B cell (primary cell): ENCODE data around the gene MICALL2. TPM values are rescaled to one million over a fixed set of nuclear protein-coding genes. Genes with fewer than 3 reads are reported as not detected.

Source experiments
- ATAC-seq: fragments of 200-7000 bp; cut with Tn5 transposase; one replicate; pipeline ENCODE4 v1.10.0; 2021; ENCODE audit warnings: low read depth, mild to moderate bottlenecking, moderate number of reproducible peaks, moderate library complexity
- CTCF ChIA-PET: fragments of 350-600 bp; sonication (Branson Sonifier 250); formaldehyde crosslinking; loops from one replicate; lab custom pipeline; 2021; ENCODE audit warnings: antibody characterized with exemption, inconsistent platforms; lab: Charles Lee
- POLR2A ChIA-PET: fragments of 350-600 bp; sonication (Branson Sonifier 250); formaldehyde crosslinking; loops from one replicate; lab custom pipeline; 2021; ENCODE audit warnings: antibody characterized with exemption; lab: Charles Lee
- DNase-seq: peaks from one replicate; pipeline ENCODE4 v3.0.0; 2013
- H2AFZ ChIP-seq: 2 replicates; pipeline ENCODE4 v1.6.1; 2012; ENCODE audit warnings: mild to moderate bottlenecking, low read depth, low read length; ENCODE audit not compliant: insufficient read depth, poor library complexity, severe bottlenecking
- H3K27ac ChIP-seq, 2 donors: 1 replicate in 1 of 2; 2 replicates in 1 of 2; pipeline ENCODE4 v1.5.1; 2012 to 2013; ENCODE audit warnings: low read length in 2 of 2, mild to moderate bottlenecking in 2 of 2, moderate library complexity in 1 of 2
- H3K27me3 ChIP-seq, 4 experiments: fragments of 200-600 bp in 1 of 4; sonication (generic) in 1 of 4; replicated peaks in 1 of 4; 1 replicate in 2 of 4; 2 replicates in 2 of 4; pipeline versions ENCODE4 v1.6.1 to v1.7.0; 2013 to 2016; ENCODE audit warnings: low read length in 3 of 4, mild to moderate bottlenecking in 2 of 4, mixed read lengths in 1 of 4, moderate library complexity in 1 of 4; ENCODE audit not compliant: insufficient read depth in 4 of 4, control insufficient read depth in 3 of 4; ENCODE audit errors: control extremely low read depth in 1 of 4
- H3K36me3 ChIP-seq, 2 experiments: replicated peaks in 1 of 2; 1 replicate in 1 of 2; 2 replicates in 1 of 2; pipeline versions ENCODE4 v1.6.1 to v1.7.1; 2013; ENCODE audit warnings: low read length in 1 of 2; ENCODE audit not compliant: insufficient read depth in 2 of 2, control insufficient read depth in 1 of 2; ENCODE audit errors: control extremely low read depth in 1 of 2, extremely low read depth in 1 of 2
- H3K4me1 ChIP-seq, 2 donors: fragments of 200-600 bp in 1 of 2; sonication (generic) in 1 of 2; 1 replicate in 1 of 2; 2 replicates in 1 of 2; pipeline versions ENCODE4 v1.5.1 to v1.6.1; 2013 to 2017; ENCODE audit warnings: low read length in 2 of 2; ENCODE audit not compliant: control insufficient read depth in 2 of 2, insufficient read depth in 2 of 2
- H3K4me2 ChIP-seq: replicated peaks from 2 replicates; pipeline ENCODE3; 2012; ENCODE audit warnings: mild to moderate bottlenecking, low read depth, low read length; ENCODE audit not compliant: poor library complexity, severe bottlenecking
- H3K4me3 ChIP-seq, 5 experiments: fragments of 200-600 bp in 1 of 5; sonication (generic) in 1 of 5; 1 replicate in 3 of 5; 2 replicates in 2 of 5; pipeline versions ENCODE4 v1.5.1 to v1.7.0; 2011 to 2016; ENCODE audit warnings: low read length in 4 of 5, mild to moderate bottlenecking in 4 of 5, low read depth in 2 of 5, control low read depth in 1 of 5, moderate library complexity in 1 of 5; ENCODE audit not compliant: insufficient read depth in 1 of 5; ENCODE audit errors: control extremely low read depth in 1 of 5, extremely low read depth in 1 of 5
- H3K79me2 ChIP-seq: fragments of 200-600 bp; sonication (generic); one replicate; pipeline ENCODE4 v1.6.0; 2016; ENCODE audit warnings: low read length; ENCODE audit not compliant: control insufficient read depth, insufficient read depth
- H3K9ac ChIP-seq: fragments of 200-600 bp; sonication (generic); 2 replicates; pipeline ENCODE4 v1.6.1; 2017; ENCODE audit warnings: mild to moderate bottlenecking, low read length, moderate library complexity
- H3K9me3 ChIP-seq, 3 donors: one replicate each; pipeline versions ENCODE4 v1.6.1 to v1.7.1; 2013; ENCODE audit warnings: low read length in 2 of 3; ENCODE audit not compliant: control insufficient read depth in 2 of 3, insufficient read depth in 1 of 3; ENCODE audit errors: control extremely low read depth in 1 of 3
- H4K20me1 ChIP-seq: 2 replicates; pipeline ENCODE4 v1.6.0; 2012; ENCODE audit warnings: mild to moderate bottlenecking, low read length; ENCODE audit not compliant: insufficient read depth, control insufficient read depth, poor library complexity, severe bottlenecking
- H3K27ac Mint-ChIP-seq: one replicate; pipeline ENCODE4 v1.8.0; 2021; ENCODE audit warnings: mixed read lengths
- H3K27me3 Mint-ChIP-seq: one replicate; pipeline ENCODE4 v1.8.0; 2021; ENCODE audit warnings: mixed read lengths
- H3K4me1 Mint-ChIP-seq: one replicate; pipeline ENCODE4 v1.8.0; 2021; ENCODE audit warnings: mixed read lengths
- H3K4me3 Mint-ChIP-seq: one replicate; pipeline ENCODE4 v1.8.0; 2021; ENCODE audit warnings: mixed read lengths
- H3K9me3 Mint-ChIP-seq: one replicate; pipeline ENCODE4 v1.8.0; 2022; ENCODE audit warnings: mixed read lengths; ENCODE audit not compliant: insufficient read depth
- EZH2 ChIP-seq: IDR thresholded peaks from 2 replicates; pipeline ENCODE4 v1.6.1; 2012; ENCODE audit warnings: borderline replicate concordance, low read depth, mild to moderate bottlenecking, moderate library complexity, low read length; ENCODE audit not compliant: insufficient read depth, poor library complexity, severe bottlenecking
- WGBS: methylation state at CpG from one replicate; pipeline ENCODE4 v1.1.5; 2013; ENCODE audit warnings: missing lambda C conversion rate; ENCODE audit not compliant: insufficient coverage; 5-methylcytosine and 5-hydroxymethylcytosine counted together
- intact Hi-C: fragments of 100-400 bp; cut with micrococcal nuclease; formaldehyde crosslinking; loops from one replicate; pipeline ENCODE4 v1.10.0; 2022
- polyA plus RNA-seq: library from polyadenylated mRNA; depleted of rRNA; stranded (reverse); fragments of >200 nt; gene quantifications from 2 replicates; pipeline ENCODE4 v1.2.3, GENCODE V29; 2012
- total RNA-seq, 2 donors: library from RNA; stranded (reverse); fragments of 120-200 nt in 1 of 2; gene quantifications; 1 replicate in 1 of 2; 2 replicates in 1 of 2; pipeline versions ENCODE4 v1.2.3 to v1.2.4, GENCODE V29; 2013 to 2022
- TF ChIP-seq, protein P1 (sequence below): fragments of 200-600 bp; IDR thresholded peaks from one replicate; pipeline ENCODE4 v1.8.0; 2022; ENCODE audit warnings: antibody characterized with exemption, mild to moderate bottlenecking

MICALL2 gene
- total and polyA plus RNA-seq, 2 donors (not counting 1 experiment from before 2014, with no cell fraction given): 0.85 to 0.94 TPM

DNA sequence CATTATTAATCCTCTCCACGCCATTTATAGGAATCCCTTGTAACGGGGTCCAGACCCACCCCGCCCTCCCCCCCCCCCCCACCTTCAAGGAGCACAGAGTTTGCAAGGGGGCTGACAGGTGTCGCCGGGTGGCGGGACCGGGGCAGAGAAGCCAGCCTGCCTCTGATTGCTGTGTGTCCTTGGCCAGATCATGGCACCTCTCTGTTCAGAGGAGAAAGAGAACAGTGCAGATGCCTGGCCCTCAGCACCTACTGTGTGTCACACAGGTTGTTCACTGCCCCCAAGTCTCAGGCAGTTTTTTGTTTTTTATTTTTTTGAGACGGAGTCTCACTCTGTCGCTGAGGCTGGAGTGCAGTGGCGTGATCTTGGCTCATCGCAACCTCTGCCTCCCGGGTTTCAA, 5.4 kb upstream of the MICALL2 start:
- Histone ChIP-seq H3K36me3 (peaks cover 0 to under 1% of the 10 kb centered on the region in 2 experiments), H4K20me1 (no peaks in the 10 kb centered on the region), H3K4me1 (peaks cover 4 to 10% of the 10 kb centered on the region in 2 donors), H3K9ac (no peak overlapping the region), H3K27me3 (no peaks in the 10 kb centered on the region), H3K4me3 (no peak overlapping the region), H3K9me3 (peaks cover 0 to 4% (median 0%) of the 10 kb centered on the region in 3 donors), H3K79me2 (no peaks in the 10 kb centered on the region), H3K4me2 (no peak overlapping the region), H2AFZ (no peak overlapping the region), H3K27ac (no peak overlapping the region)
- POLR2A ChIA-PET: no interaction called here
- no peaks in the 10 kb centered on the region for H3K9me3 Mint-ChIP-seq
- H3K4me1 Mint-ChIP-seq: peaks cover 13% of the 10 kb centered on the region
- CTCF ChIA-PET: interaction anchor here (1.8 kb wide), 1 partner anchor 9 kb away, joined by 6 read pairs; no protein-coding TSS in a partner anchor
- TF ChIP-seq EZH2: no peak
- TF ChIP-seq, protein P1, sequence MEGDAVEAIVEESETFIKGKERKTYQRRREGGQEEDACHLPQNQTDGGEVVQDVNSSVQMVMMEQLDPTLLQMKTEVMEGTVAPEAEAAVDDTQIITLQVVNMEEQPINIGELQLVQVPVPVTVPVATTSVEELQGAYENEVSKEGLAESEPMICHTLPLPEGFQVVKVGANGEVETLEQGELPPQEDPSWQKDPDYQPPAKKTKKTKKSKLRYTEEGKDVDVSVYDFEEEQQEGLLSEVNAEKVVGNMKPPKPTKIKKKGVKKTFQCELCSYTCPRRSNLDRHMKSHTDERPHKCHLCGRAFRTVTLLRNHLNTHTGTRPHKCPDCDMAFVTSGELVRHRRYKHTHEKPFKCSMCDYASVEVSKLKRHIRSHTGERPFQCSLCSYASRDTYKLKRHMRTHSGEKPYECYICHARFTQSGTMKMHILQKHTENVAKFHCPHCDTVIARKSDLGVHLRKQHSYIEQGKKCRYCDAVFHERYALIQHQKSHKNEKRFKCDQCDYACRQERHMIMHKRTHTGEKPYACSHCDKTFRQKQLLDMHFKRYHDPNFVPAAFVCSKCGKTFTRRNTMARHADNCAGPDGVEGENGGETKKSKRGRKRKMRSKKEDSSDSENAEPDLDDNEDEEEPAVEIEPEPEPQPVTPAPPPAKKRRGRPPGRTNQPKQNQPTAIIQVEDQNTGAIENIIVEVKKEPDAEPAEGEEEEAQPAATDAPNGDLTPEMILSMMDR: no peak
- H3K27me3 Mint-ChIP-seq: no peaks in the 10 kb centered on the region
- no peak for DNase-seq
- H3K4me3 Mint-ChIP-seq: no peak overlapping the region
- no peak for ATAC-seq
- intact Hi-C loops: no loop called here
- 96% methylated on average over 7 of the region's 12 CpGs for WGBS
- no peak overlapping the region for H3K27ac Mint-ChIP-seq

DNA sequence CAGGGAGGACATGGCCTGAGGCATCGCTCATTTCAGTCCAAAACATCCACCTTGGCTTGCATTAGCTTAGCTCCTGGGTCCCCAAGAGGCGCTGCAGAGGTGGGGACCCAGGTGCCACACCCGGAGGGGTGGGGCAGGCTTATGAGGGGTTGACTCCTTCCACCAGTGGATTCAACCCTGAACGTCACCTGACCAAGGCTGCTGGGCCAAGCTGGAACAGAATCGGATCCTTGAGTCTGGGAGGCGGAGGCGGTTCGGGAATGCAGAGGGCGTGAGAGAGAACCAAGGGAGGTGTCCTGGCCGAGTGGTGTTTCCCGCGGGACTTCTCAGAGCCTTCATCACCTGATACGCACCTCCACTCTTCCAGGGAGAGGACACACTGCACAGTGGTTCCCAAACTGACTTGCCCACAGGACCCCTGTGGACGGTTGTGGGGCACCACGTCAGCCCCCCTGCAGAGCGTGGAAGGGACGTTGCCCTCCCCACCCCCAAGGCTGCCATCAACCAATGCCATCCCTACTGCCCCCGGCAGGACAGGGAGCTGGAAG, 4.5 kb upstream of the MICALL2 start:
- TF ChIP-seq, protein P1: no peak
- TF ChIP-seq EZH2: no peak
- Mint-ChIP-seq H3K4me3 (no peak overlapping the region), H3K27me3 (no peaks in the 10 kb centered on the region), H3K4me1 (peaks cover 13% of the 10 kb centered on the region), H3K9me3 (no peaks in the 10 kb centered on the region), H3K27ac (no peak overlapping the region)
- H3K36me3 ChIP-seq: no peaks in the 10 kb centered on the region
- H3K27ac ChIP-seq: no peak overlapping the region
- H3K4me3 ChIP-seq: no peak overlapping the region
- H2AFZ ChIP-seq: no peak overlapping the region
- no peak overlapping the region for H3K9ac ChIP-seq
- CTCF ChIA-PET: no interaction called here
- no peaks in the 10 kb centered on the region for H4K20me1 ChIP-seq
- 94% methylated on average over 12 of the region's 18 CpGs for WGBS
- ATAC-seq: no peak
- H3K4me1 ChIP-seq: peaks cover 8 to 13% of the 10 kb centered on the region in 2 donors
- H3K79me2 ChIP-seq: no peaks in the 10 kb centered on the region
- no peak for DNase-seq
- peaks cover 0 to 4% (median 0%) of the 10 kb centered on the region in 3 donors for H3K9me3 ChIP-seq
- POLR2A ChIA-PET: interaction anchor here (0.6 kb wide), 1 partner anchor 61 kb away, joined by 3 read pairs; no protein-coding TSS in a partner anchor
- intact Hi-C loops: no loop called here
- no peak overlapping the region for H3K4me2 ChIP-seq
- H3K27me3 ChIP-seq: no peaks in the 10 kb centered on the region
